NT2/D1 (cell line): ENCODE data around the gene SMU1.

Source experiments
- DNase-seq: peaks from one replicate; pipeline ENCODE4 v3.0.0-alpha.2; 2011; ENCODE audit warnings: low read depth, low spot score
- H3K27me3 ChIP-seq: 2 replicates; pipeline ENCODE4 v1.6.0; 2011; ENCODE audit warnings: mild to moderate bottlenecking; ENCODE audit not compliant: insufficient read length, insufficient read depth
- H3K36me3 ChIP-seq: 2 replicates; pipeline ENCODE4 v1.6.1; 2011; ENCODE audit warnings: mild to moderate bottlenecking, low read length, mixed read lengths; ENCODE audit not compliant: insufficient read depth, insufficient read length
- H3K4me1 ChIP-seq: 2 replicates; pipeline ENCODE4 v1.5.1; 2011; ENCODE audit not compliant: insufficient read depth, insufficient read length
- H3K4me3 ChIP-seq: 2 replicates; pipeline ENCODE4 v1.5.1; 2011; ENCODE audit warnings: low read depth; ENCODE audit not compliant: insufficient read length
- H3K9ac ChIP-seq: 2 replicates; pipeline ENCODE4 v1.6.0; 2011; ENCODE audit warnings: low read depth; ENCODE audit not compliant: insufficient read length
- H3K9me3 ChIP-seq: 2 replicates; pipeline ENCODE4 v1.5.1; 2011; ENCODE audit warnings: mild to moderate bottlenecking, low read length; ENCODE audit not compliant: insufficient read depth
- SUZ12 ChIP-seq: IDR thresholded peaks from 2 replicates; pipeline ENCODE4 v1.6.1; 2011; ENCODE audit not compliant: insufficient read length, insufficient read depth; ENCODE audit errors: extremely low read depth
- YY1 ChIP-seq: IDR thresholded peaks from 2 replicates; pipeline ENCODE4 v1.6.1; 2011; ENCODE audit not compliant: insufficient read length, insufficient read depth
- ZNF274 ChIP-seq: IDR thresholded peaks from 2 replicates; pipeline ENCODE4 v1.6.1; 2011; ENCODE audit warnings: mild to moderate bottlenecking, low read depth, low read length

SMU1 gene

DNA sequence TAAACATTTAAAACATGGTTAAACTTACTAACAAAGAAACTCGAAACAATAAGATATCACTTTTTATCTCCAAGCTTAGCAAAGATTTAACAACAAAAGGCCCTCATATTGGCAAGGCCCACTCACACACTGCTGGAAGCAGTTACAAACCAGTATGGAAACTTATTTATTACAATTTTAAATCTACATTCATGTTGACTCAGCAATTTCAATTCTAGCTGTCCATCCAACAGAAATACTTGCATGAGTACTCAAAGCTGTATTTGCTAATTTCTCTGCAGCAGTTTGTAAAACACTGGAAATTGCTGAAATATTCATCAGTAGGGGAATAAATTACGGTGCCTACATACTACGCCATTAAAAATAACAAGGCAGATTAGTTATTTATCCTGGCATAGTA is 54.2 kb downstream of the SMU1 start:
- H3K27me3 ChIP-seq: no peaks in the 10 kb centered on the region
- H3K9me3 ChIP-seq: no peaks in the 10 kb centered on the region
- no peak for DNase-seq
- H3K36me3 ChIP-seq: peaks cover 66% of the 10 kb centered on the region
- H3K9ac ChIP-seq: no peak overlapping the region
- no peak overlapping the region for H3K4me3 ChIP-seq
- TF ChIP-seq ZNF274: no peak
- TF ChIP-seq YY1: no peak
- no peak for TF ChIP-seq SUZ12
- no peaks in the 10 kb centered on the region for H3K4me1 ChIP-seq

DNA sequence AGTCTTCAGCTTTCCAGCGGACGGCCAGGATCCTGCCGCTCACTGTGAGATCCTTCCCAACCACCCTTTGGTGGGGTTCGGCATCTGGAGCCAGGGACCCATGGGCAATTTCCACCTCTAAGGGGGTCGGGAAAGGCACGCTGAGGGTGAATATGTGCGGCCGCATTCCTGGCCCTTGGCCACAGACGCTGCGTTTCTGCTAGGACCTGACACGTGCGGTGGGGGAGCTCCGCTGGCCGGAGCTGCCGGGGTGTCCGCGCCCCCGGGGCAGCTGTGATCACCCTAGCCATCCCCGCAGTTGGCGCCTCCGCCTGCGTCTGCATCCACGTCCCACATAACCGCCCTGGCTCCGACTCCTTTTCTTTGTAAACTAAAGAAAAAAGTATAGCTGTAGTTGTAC is 56.7 kb downstream of the SMU1 start:
- no peak for TF ChIP-seq YY1
- no peak for TF ChIP-seq ZNF274
- no peak for TF ChIP-seq SUZ12
- no peaks in the 10 kb centered on the region for H3K9me3 ChIP-seq
- no peak overlapping the region for H3K9ac ChIP-seq
- H3K27me3 ChIP-seq: no peaks in the 10 kb centered on the region
- DNase-seq: no peak
- H3K4me1 ChIP-seq: no peaks in the 10 kb centered on the region
- H3K36me3 ChIP-seq: peaks cover 56% of the 10 kb centered on the region
- H3K4me3 ChIP-seq: no peak overlapping the region

DNA sequence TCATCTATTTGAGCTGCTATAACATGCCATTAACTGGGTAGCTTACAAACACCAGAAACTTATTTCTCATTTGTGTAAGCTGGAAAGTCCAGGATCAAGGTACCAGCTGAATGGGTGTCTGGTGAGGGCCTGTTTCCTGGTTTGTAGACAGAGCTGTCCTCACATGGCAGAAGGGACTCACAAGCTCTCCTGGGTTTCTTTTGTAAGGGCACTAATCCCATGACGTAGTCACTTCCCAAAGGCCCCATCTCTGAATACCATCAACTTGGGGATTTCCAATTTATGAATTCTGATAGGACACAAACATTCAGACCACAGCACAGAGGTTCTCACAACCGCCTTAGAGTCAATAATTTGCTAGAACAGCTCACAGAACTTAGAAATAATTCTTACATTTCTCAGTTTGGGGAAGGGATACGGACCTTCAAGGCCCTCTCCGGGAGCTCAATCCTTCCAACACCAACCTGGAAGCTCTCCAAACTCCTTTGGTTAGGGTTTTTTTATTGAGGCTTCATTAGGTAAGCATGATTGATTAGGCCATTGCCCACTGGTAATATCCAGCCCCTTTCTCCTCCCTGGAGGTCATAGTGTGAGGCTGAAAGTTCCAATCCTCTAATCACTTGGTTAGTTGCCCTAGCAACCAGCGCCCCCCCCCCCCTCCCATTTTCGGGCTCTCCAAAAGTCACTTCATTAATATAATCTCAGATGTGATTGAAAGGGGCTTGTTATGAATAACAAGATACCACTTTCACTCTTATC is 59.0 kb downstream of the SMU1 start:
- DNase-seq: no peak
- TF ChIP-seq ZNF274: no peak
- no peak for TF ChIP-seq SUZ12
- TF ChIP-seq YY1: no peak
- H3K4me1 ChIP-seq: no peaks in the 10 kb centered on the region

DNA sequence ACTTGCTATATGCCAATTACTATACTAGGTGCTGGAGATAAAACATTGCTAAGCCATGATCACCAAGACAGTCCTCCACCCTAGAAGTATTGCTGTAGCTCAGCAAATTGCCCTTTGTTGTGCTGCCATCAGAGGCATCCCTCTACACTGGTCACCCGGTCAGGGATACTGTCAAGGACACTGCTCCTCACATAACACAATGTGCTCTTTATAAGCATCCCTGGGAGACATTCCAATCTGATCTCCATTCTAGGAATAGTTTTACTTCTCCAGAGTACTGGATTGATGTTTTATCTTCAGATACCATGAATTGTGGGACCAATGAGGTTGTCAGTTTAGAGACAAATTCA is 61.8 kb downstream of the SMU1 start:
- Histone ChIP-seq H3K4me1 (no peaks in the 10 kb centered on the region), H3K9ac (no peak overlapping the region), H3K36me3 (peaks cover 22% of the 10 kb centered on the region), H3K27me3 (no peaks in the 10 kb centered on the region), H3K4me3 (no peak overlapping the region), H3K9me3 (no peaks in the 10 kb centered on the region)
- DNase-seq: no peak
- TF ChIP-seq ZNF274: no peak
- TF ChIP-seq YY1: no peak
- TF ChIP-seq SUZ12: no peak

More for the DNA sequence above, 59.0 kb downstream of the SMU1 start:
- no peak overlapping the region for H3K9ac ChIP-seq
- H3K4me3 ChIP-seq: no peak overlapping the region
- H3K36me3 ChIP-seq: peaks cover 42% of the 10 kb centered on the region
- H3K9me3 ChIP-seq: no peaks in the 10 kb centered on the region
- no peaks in the 10 kb centered on the region for H3K27me3 ChIP-seq

DNA sequence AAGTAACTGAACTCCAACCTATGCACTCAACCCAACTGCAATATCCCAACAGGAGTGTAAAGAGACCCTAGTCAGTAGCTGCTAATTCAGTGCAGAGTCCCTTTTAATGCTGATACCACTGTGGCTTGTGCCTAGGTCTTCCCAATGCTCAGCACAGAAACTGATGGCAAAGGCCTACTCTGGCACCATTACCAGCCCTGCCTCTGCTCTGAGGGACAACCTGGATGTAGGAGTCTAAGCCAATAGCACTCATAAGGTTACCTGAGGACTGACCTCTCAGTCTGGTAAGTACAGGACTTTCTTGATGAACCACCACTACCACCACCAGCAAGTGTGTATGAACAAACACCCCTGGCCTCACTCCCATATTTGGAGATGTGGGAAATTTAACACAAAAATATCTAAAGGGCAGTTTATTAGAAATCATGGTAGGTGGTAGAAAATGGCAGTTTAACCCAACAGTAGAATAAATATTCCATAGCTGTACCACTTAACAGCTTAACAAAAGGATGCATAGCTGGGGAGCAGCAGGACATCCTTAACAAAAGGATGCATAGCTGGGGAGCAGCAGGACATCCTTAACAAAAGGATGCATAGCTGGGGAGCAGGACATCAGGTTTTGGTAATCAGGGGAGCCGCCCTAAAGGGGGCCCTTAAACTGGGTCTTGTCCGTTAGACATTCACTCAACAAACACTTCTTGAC is 62.4 kb downstream of the SMU1 start:
- Histone ChIP-seq H3K9ac (no peak overlapping the region), H3K4me1 (no peaks in the 10 kb centered on the region), H3K9me3 (no peaks in the 10 kb centered on the region), H3K36me3 (peaks cover 18% of the 10 kb centered on the region), H3K4me3 (no peak overlapping the region), H3K27me3 (no peaks in the 10 kb centered on the region)
- DNase-seq: no peak
- no peak for TF ChIP-seq SUZ12
- no peak for TF ChIP-seq YY1
- no peak for TF ChIP-seq ZNF274

DNA sequence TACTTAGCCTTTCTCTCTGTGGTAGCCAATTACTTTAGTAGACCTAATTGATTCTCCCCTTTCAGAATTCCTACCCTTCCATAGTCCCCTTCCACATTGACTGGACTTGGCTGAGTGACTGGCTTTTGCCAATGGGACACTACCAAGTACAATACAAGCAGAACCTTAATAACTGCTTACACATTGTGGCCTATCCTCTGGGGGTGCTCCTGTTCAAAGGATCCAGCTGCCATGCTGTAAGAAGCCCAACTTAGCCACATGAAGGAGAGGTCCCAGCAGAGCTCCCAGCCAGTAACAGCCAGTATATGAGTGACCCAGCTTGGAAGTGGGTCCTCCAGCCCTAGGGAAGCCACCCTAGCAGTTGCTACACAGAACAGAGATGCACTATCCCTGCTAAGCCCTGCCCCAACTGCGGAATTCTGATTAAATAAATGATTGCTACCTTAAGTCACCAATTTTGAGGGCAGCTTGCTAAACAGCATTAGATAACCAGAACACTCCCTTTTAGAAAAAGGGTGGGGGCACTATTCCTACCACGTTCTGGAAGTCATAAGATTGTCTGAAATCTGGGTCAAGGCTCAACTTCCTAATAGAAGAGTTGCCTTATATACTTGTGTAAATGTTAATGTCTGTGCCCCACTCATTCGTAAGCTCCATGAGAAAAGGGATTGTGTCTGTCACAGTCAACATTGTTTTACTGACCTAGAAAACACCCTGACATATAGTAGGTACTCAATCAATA is 64.0 kb downstream of the SMU1 start:
- Histone ChIP-seq H3K4me1 (no peaks in the 10 kb centered on the region), H3K27me3 (no peaks in the 10 kb centered on the region), H3K4me3 (no peak overlapping the region), H3K9ac (no peak overlapping the region), H3K36me3 (peaks cover 16% of the 10 kb centered on the region), H3K9me3 (no peaks in the 10 kb centered on the region)
- DNase-seq: no peak
- TF ChIP-seq ZNF274: no peak
- no peak for TF ChIP-seq SUZ12
- no peak for TF ChIP-seq YY1

DNA sequence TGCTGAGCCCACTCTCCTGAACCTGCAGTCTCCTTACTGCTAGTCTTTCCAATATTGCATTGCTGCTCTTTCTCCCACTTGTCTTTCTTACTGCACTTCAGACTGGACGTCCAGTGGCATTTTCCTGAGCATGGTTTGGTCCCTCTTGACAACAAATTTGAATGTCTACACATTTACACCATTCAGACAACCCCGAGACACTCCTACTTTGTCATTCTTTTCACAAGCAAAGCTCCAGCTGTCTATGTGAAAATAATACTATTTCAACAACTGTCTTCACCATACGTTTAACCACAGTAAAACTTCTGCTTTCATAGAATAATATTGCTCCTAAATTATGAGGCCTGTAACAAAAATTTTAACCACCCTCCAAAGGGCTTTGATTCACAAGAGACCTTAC is 64.6 kb downstream of the SMU1 start:
- Histone ChIP-seq H3K27me3 (no peaks in the 10 kb centered on the region), H3K36me3 (peaks cover 11% of the 10 kb centered on the region), H3K4me1 (no peaks in the 10 kb centered on the region), H3K9me3 (no peaks in the 10 kb centered on the region), H3K9ac (no peak overlapping the region), H3K4me3 (no peak overlapping the region)
- TF ChIP-seq ZNF274 (no peak), SUZ12 (no peak), YY1 (no peak)
- no peak for DNase-seq
